ENCODE measurements around the gene ICAM3.
"Not testable (repeated sequence)": the region's sequence is repeated elsewhere in the genome, so short reads cannot be mapped to it uniquely, and the experiment has no call there.

Gene ICAM3

GRCh38 chr19:10380313-10381102 lies 41.1 kb upstream of the ICAM3 start, which contains the start of gene TYK2:
TYK2 (minus strand) TSS chr19:10380572; CDS start chr19:10378406, 2,166 bp downstream.
- Histone ChIP-seq H3K27ac (replicated peaks; ENCODE audit: low read length) (peak within 1 kb of the TSS; percentile 60), H3K9me3 (replicated peaks in 1 of 2; ENCODE audit: control insufficient read depth in 2 of 2, insufficient read depth in 1 of 2, low read depth in 1 of 2, low read length in 2 of 2) (no peaks in the 10 kb centered on the region), H4K8ac (ENCODE audit: low read depth, low read length) (peak within 1 kb of the TSS; percentile 95), H3K36me3 (replicated peaks in 1 of 2; ENCODE audit: control insufficient read depth in 2 of 2, insufficient read depth in 2 of 2, low read length in 2 of 2) (peaks cover 4 to 15% of the 10 kb centered on the region in 2 donors), H3K79me1 (ENCODE audit: low read depth, low read length) (peaks cover 2% of the 10 kb centered on the region), H2AK5ac (ENCODE audit: low read depth, low read length) (no peak within 1 kb of the TSS), H3K9ac (ENCODE audit: low read depth, low read length, poor library complexity) (peak within 1 kb of the TSS; percentile 87), H3K4me3 (ENCODE audit: low read length in 2 of 2) (peak within 1 kb of the TSS; percentile 78 to 89), H3K4me2 (ENCODE audit: insufficient read depth, low read length, poor library complexity, severe bottlenecking) (peak within 1 kb of the TSS; percentile 90), H2BK5ac (ENCODE audit: low read length) (peak within 1 kb of the TSS; percentile 7), H2BK15ac (ENCODE audit: low read length) (peak within 1 kb of the TSS; percentile 7), H3K14ac (ENCODE audit: low read length) (peak within 1 kb of the TSS; percentile 11), H3K18ac (ENCODE audit: low read length) (peak within 1 kb of the TSS; percentile 88), H2AFZ (ENCODE audit: low read length) (peak within 1 kb of the TSS; percentile 93), H2BK12ac (ENCODE audit: low read length) (no peak within 1 kb of the TSS), H4K91ac (ENCODE audit: low read depth, low read length, poor library complexity) (no peak within 1 kb of the TSS), H3K27me3 (ENCODE audit: control insufficient read depth in 3 of 3, insufficient read depth in 3 of 3, low read depth in 1 of 3, low read length in 3 of 3) (no peaks in the 10 kb centered on the region), H2BK120ac (ENCODE audit: low read depth, low read length) (no peak within 1 kb of the TSS), H3K4me1 (ENCODE audit: control insufficient read depth in 2 of 2, insufficient read depth in 1 of 2, low read depth in 1 of 2, low read length in 2 of 2) (peaks cover 0 to 4% of the 10 kb centered on the region in 2 donors), H3K4ac (ENCODE audit: low read length) (no peak within 1 kb of the TSS), H3K23ac (ENCODE audit: low read depth, low read length, poor library complexity) (peak within 1 kb of the TSS; percentile 94)
- peak; percentile 98 for DNase-seq (ENCODE audit: low spot score)
- WGBS, 2 donors (ENCODE audit: extremely low coverage in 2 of 2, insufficient read length in 2 of 2, insufficient replicate concordance in 1 of 2), result no CpG with 5 or more reads among the region's 58 CpGs

GRCh38 chr19:10379880-10380312 lies 40.5 kb upstream of the ICAM3 start:
- H2BK120ac ChIP-seq (ENCODE audit: low read depth, low read length), result no peak overlapping the region
- no peak overlapping the region for H3K14ac ChIP-seq (ENCODE audit: low read length)
- peak overlapping the region; percentile 87 for H3K23ac ChIP-seq (ENCODE audit: low read depth, low read length, poor library complexity)
- WGBS, 2 donors (ENCODE audit: extremely low coverage in 2 of 2, insufficient read length in 2 of 2, insufficient replicate concordance in 1 of 2), result no CpG with 5 or more reads among the region's 10 CpGs
- peak overlapping the region; percentile 95 for H4K8ac ChIP-seq (ENCODE audit: low read depth, low read length)
- peaks cover 4 to 20% of the 10 kb centered on the region in 2 donors for H3K36me3 ChIP-seq (replicated peaks in 1 of 2; ENCODE audit: control insufficient read depth in 2 of 2, insufficient read depth in 2 of 2, low read length in 2 of 2)
- DNase-seq (ENCODE audit: low spot score), result no peak
- peak overlapping the region; percentile 79 for H3K9ac ChIP-seq (ENCODE audit: low read depth, low read length, poor library complexity)
- H2BK15ac ChIP-seq (ENCODE audit: low read length), result no peak overlapping the region
- H4K91ac ChIP-seq (ENCODE audit: low read depth, low read length, poor library complexity), result no peak overlapping the region
- no peaks in the 10 kb centered on the region for H3K9me3 ChIP-seq (replicated peaks in 1 of 2; ENCODE audit: control insufficient read depth in 2 of 2, insufficient read depth in 1 of 2, low read depth in 1 of 2, low read length in 2 of 2)
- peak overlapping the region; percentile 79 for H3K4me2 ChIP-seq (ENCODE audit: insufficient read depth, low read length, poor library complexity, severe bottlenecking)
- H3K4me3 ChIP-seq (ENCODE audit: low read length in 2 of 2), result peak overlapping the region; percentile 78 to 89
- peaks cover 0 to 4% of the 10 kb centered on the region in 2 donors for H3K4me1 ChIP-seq (ENCODE audit: control insufficient read depth in 2 of 2, insufficient read depth in 1 of 2, low read depth in 1 of 2, low read length in 2 of 2)
- peak overlapping the region; percentile 93 for H2AFZ ChIP-seq (ENCODE audit: low read length)
- no peak overlapping the region for H2AK5ac ChIP-seq (ENCODE audit: low read depth, low read length)
- H2BK12ac ChIP-seq (ENCODE audit: low read length), result no peak overlapping the region
- no peak overlapping the region for H2BK5ac ChIP-seq (ENCODE audit: low read length)
- H3K4ac ChIP-seq (ENCODE audit: low read length), result no peak overlapping the region
- H3K18ac ChIP-seq (ENCODE audit: low read length), result peak overlapping the region; percentile 88
- no peaks in the 10 kb centered on the region for H3K27me3 ChIP-seq (ENCODE audit: control insufficient read depth in 3 of 3, insufficient read depth in 3 of 3, low read depth in 1 of 3, low read length in 3 of 3)
- H3K27ac ChIP-seq (replicated peaks; ENCODE audit: low read length), result peak overlapping the region; percentile 31
- peaks cover 2% of the 10 kb centered on the region for H3K79me1 ChIP-seq (ENCODE audit: low read depth, low read length)

GRCh38 chr19:10378124-10378523 lies 38.7 kb upstream of the ICAM3 start:
- Histone ChIP-seq H2AFZ (ENCODE audit: low read length) (no peak overlapping the region), H2BK5ac (ENCODE audit: low read length) (no peak overlapping the region), H3K9ac (ENCODE audit: low read depth, low read length, poor library complexity) (no peak overlapping the region), H3K27ac (replicated peaks; ENCODE audit: low read length) (no peak overlapping the region), H3K4me3 (ENCODE audit: low read length in 2 of 2) (no peak overlapping the region), H3K4me2 (ENCODE audit: insufficient read depth, low read length, poor library complexity, severe bottlenecking) (no peak overlapping the region), H3K27me3 (ENCODE audit: control insufficient read depth in 3 of 3, insufficient read depth in 3 of 3, low read depth in 1 of 3, low read length in 3 of 3) (no peaks in the 10 kb centered on the region), H2BK120ac (ENCODE audit: low read depth, low read length) (no peak overlapping the region), H3K4ac (ENCODE audit: low read length) (no peak overlapping the region), H3K4me1 (ENCODE audit: control insufficient read depth in 2 of 2, insufficient read depth in 1 of 2, low read depth in 1 of 2, low read length in 2 of 2) (peaks cover 0 to 4% of the 10 kb centered on the region in 2 donors), H3K79me1 (ENCODE audit: low read depth, low read length) (peaks cover 2% of the 10 kb centered on the region), H2BK12ac (ENCODE audit: low read length) (no peak overlapping the region), H3K23ac (ENCODE audit: low read depth, low read length, poor library complexity) (no peak overlapping the region), H4K8ac (ENCODE audit: low read depth, low read length) (no peak overlapping the region), H2BK15ac (ENCODE audit: low read length) (no peak overlapping the region), H3K14ac (ENCODE audit: low read length) (no peak overlapping the region), H3K18ac (ENCODE audit: low read length) (no peak overlapping the region), H2AK5ac (ENCODE audit: low read depth, low read length) (no peak overlapping the region), H3K36me3 (replicated peaks in 1 of 2; ENCODE audit: control insufficient read depth in 2 of 2, insufficient read depth in 2 of 2, low read length in 2 of 2) (peaks cover 4 to 27% of the 10 kb centered on the region in 2 donors), H3K9me3 (replicated peaks in 1 of 2; ENCODE audit: control insufficient read depth in 2 of 2, insufficient read depth in 1 of 2, low read depth in 1 of 2, low read length in 2 of 2) (no peaks in the 10 kb centered on the region), H4K91ac (ENCODE audit: low read depth, low read length, poor library complexity) (no peak overlapping the region)
- WGBS, 2 donors (ENCODE audit: extremely low coverage in 2 of 2, insufficient read length in 2 of 2, insufficient replicate concordance in 1 of 2), result no CpG with 5 or more reads among the region's 8 CpGs
- DNase-seq (ENCODE audit: low spot score), result no peak

GRCh38 chr19:10377140-10377640 lies 37.8 kb upstream of the ICAM3 start:
- H4K91ac ChIP-seq (ENCODE audit: low read depth, low read length, poor library complexity); H2BK120ac ChIP-seq (ENCODE audit: low read depth, low read length); H3K27ac ChIP-seq (replicated peaks; ENCODE audit: low read length); H2AK5ac ChIP-seq (ENCODE audit: low read depth, low read length); H3K18ac ChIP-seq (ENCODE audit: low read length); H3K4ac ChIP-seq (ENCODE audit: low read length); H3K4me3 ChIP-seq (ENCODE audit: low read length in 2 of 2); H3K4me2 ChIP-seq (ENCODE audit: insufficient read depth, low read length, poor library complexity, severe bottlenecking); H3K23ac ChIP-seq (ENCODE audit: low read depth, low read length, poor library complexity); H2AFZ ChIP-seq (ENCODE audit: low read length); H2BK12ac ChIP-seq (ENCODE audit: low read length); H2BK5ac ChIP-seq (ENCODE audit: low read length); H3K14ac ChIP-seq (ENCODE audit: low read length); H3K9me3 ChIP-seq (replicated peaks in 1 of 2; ENCODE audit: control insufficient read depth in 2 of 2, insufficient read depth in 1 of 2, low read depth in 1 of 2, low read length in 2 of 2); DNase-seq (ENCODE audit: low spot score); H3K79me1 ChIP-seq (ENCODE audit: low read depth, low read length); H4K8ac ChIP-seq (ENCODE audit: low read depth, low read length); H3K9ac ChIP-seq (ENCODE audit: low read depth, low read length, poor library complexity); H3K4me1 ChIP-seq (ENCODE audit: control insufficient read depth in 2 of 2, insufficient read depth in 1 of 2, low read depth in 1 of 2, low read length in 2 of 2); H3K27me3 ChIP-seq (ENCODE audit: control insufficient read depth in 3 of 3, insufficient read depth in 3 of 3, low read depth in 1 of 3, low read length in 3 of 3); H2BK15ac ChIP-seq (ENCODE audit: low read length): not testable (repeated sequence)
- no CpG with 5 or more reads among the region's 2 CpGs for WGBS, 2 donors (ENCODE audit: extremely low coverage in 2 of 2, insufficient read length in 2 of 2, insufficient replicate concordance in 1 of 2)
- H3K36me3 ChIP-seq (replicated peaks in 1 of 2; ENCODE audit: control insufficient read depth in 2 of 2, insufficient read depth in 2 of 2, low read length in 2 of 2), result peaks cover 4 to 29% of the 10 kb centered on the region in 2 donors
